ENCODE data around the gene KLF6.

The KLF6 gene

DNA sequence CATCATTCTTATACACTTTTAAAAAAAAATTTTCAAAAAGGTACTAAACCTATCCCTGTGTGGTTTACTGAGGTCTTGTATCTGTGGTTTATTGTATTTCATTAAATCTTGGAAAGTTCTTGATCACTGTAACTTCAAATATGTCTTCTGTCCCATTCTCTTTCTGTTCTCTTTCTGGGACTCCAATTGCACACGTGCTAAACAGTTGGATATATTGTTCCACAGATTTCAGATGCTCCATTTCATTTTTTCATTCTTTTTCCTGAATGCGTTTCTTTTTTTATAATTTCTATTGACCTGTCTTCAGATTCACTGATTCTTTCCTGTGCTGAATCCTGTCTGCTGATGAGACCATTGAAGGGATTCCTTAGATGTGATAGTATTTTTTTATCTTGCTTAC, 4.6 kb upstream of the KLF6 start:
- no peak for DNase-seq (ENCODE audit: low read depth in 3 of 3, low spot score in 1 of 3)

- DNase-seq (ENCODE audit: low read depth in 3 of 3, low spot score in 1 of 3), result no peak
Measured at GRCh38 chr10:3787816-3788215, 2.8 kb upstream of the KLF6 start.

DNA sequence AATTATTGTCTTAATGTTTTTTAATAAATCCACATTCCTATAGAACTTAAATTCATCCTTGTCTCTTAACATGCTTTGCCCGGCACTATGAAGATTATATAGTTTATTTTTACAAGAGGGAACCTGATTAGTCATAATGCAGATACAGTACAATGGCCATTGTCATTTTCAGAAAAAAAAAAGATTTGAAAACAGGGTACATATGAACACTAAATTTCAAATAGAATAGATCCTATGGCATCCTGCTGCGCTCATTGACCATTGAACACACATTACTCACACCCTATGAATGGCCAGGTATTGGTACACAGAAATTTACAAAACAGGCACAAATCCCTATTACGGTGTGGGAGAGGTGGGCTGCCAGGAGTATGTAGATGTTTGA, 2.0 kb upstream of the KLF6 start:
- DNase-seq (ENCODE audit: low read depth in 3 of 3, low spot score in 1 of 3), result no peak

DNA sequence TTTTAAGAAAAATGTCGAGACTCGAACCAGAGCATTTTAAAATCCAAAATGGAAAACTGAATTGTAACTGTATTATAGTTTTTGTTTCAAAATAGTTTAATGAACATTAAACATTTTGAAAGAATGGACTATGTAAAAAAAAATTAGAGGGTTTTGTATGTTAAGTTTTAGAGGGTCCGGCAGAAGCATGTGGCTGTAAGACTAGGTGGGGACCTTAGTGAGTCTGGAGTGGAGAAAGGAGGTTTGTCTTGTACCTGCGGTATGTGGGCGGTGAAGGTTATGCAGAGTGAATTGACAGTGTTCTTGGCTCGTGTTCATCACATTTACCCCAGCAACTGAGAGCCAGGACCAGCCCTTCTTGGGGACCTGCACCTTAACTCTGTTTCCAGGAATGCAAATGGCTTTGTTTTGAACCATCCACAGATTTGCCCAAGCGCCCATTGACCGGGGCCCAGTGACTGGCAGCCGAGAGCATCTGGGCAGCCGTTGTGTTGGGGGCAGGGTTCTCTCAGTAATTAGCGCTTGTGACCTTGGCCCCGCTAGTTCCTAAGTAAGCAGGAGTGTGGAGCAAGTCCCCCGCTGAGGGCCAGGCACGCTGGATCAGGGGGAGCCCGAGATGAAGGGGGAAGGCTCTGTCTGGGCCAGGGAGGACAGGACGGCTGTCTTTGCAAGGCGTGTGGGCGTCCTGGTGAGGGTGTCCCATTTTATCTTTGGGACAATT, 1.4 kb upstream of the KLF6 start:
- DNase-seq (ENCODE audit: low read depth in 3 of 3, low spot score in 1 of 3), result no peak

DNA sequence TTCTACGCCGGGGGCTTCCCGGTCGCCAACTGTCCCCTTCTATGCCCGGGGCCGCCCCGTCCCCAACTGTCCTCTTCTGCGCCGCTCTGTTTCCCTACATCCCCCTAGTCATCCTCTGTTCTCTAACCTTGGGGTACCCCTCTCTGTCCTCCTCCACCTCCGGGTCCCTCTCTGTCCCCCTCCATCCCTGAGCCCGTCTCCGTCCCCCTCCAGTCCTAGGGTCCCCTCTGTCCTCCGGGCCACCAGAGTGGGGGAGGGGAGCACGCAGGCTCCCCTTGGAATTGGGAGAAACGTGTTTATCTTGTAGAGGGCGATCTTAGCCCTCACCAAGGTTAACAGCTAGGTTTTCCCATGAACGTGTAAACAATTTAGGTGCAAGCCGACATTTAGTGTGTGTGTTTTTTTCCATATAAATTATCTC, 852 bp upstream of the KLF6 start:
- no peak for DNase-seq (ENCODE audit: low read depth in 3 of 3, low spot score in 1 of 3)

GRCh38 chr10:3785251-3785850, 342 bp upstream of the KLF6 start:
- peak; percentile 99 to 100 (median 99) for DNase-seq (ENCODE audit: low read depth in 3 of 3, low spot score in 1 of 3)

DNA sequence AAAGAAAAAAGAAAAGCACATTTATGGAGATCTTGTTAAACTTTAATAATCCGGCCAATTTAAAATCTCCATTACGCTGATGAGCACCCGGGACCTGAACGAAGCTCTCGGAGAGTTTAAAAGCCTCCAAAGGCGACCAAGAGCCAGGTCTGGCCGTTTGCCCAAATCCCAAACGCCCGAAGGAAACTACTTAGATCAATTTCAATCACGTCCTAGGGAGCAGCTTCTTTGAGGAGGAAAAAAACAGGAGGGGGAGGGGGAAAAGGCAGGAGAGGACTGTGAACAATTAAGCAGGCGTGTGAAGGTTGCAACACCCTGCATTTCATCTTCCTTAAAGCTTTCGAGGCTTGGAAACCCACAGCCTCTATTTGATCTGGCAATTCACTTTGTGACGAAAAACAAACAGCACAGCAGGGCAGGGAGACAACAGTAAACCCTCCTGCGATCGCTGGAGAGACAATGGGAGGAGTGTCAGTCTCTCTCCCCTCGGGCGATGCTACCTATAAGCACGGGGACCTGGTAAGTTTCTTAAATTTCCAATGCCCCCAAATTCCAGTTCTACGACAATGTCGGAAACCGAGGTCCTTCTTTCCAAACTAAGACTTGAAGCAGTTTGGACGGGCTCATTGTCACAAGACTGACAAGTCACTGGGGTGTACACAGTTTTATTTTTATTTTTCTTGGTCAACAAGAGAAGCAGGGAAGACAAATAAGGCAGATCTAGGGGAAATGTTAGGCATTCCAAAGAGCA, 1.2 kb downstream of the KLF6 start:
- no peak for DNase-seq (ENCODE audit: low read depth in 3 of 3, low spot score in 1 of 3)

DNA sequence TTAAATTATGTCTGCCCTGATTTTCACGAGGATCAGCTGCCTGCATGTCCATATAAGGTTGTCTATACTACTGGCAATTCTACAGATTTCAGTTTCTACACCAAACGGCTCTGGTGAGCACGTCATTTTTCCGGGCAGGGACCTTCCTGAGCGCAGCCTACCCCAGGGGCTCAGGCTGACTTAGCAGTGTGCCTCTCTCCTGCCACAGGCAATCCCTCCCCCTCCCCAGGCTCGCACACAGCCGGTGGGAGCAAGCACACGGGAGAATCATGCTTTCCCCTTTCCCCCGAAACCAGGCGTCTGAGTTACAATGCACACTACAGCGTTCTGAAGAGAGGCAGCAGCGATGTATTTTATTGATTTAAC, 1.7 kb downstream of the KLF6 start:
- peak in 1 of 3 donors; percentile 56 for DNase-seq (ENCODE audit: low read depth in 3 of 3, low spot score in 1 of 3)

DNA sequence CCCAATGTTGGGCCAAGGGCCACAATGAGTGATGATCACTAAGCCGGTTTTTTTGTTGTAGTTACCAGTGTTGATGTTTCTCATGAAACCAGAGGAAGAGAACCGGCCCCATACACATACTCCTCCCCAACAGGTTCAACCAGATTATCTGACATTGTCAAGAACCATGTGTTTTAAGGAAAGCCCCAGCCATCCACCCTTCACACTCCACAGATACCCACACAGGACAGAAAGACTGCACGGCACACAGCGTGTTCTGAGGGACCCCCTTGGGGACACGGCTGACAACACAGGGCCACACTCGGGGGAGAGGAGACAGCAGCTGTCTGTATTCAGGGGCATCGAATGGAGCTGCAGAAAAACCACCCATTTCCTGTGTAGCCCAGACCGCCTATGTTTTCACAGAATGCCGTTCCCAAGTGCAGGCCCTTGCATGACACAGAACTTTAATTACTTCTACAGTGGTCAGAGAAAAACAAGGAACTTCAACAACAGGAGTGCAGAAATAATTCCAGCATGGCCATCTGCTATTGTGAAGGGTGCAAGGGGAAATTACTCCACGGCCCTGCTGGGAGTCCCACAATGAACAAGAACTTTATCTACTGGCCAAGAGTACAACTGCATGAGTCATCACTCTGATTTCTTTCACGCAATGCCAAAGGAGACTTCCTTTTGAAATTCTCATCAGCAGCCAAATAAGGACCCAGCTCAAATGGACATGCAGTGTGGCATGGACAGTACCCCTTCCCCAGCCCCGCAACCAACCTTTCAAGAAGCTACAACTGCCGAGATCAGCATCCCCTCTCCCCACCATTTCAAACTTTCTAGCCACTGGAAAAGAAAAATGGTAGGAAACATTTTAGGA, 2.3 kb downstream of the KLF6 start:
- DNase-seq (ENCODE audit: low read depth in 3 of 3, low spot score in 1 of 3), result no peak

DNA sequence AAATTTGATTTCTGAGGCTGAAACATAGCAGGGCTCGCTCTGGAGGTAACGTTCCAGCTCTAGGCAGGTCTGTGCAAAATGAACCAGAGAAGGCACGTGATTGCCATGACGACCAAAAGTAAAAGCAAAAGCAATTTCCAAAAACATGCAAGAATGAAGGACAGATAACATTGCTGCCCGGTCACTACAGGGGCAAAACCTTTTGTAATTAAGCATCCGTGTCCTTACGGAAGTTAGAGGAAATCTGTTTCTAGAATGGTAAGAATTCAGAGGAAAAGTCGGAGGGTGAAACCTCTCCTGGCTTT, 2.9 kb downstream of the KLF6 start:
- DNase-seq (ENCODE audit: low read depth in 3 of 3, low spot score in 1 of 3), result no peak

DNA sequence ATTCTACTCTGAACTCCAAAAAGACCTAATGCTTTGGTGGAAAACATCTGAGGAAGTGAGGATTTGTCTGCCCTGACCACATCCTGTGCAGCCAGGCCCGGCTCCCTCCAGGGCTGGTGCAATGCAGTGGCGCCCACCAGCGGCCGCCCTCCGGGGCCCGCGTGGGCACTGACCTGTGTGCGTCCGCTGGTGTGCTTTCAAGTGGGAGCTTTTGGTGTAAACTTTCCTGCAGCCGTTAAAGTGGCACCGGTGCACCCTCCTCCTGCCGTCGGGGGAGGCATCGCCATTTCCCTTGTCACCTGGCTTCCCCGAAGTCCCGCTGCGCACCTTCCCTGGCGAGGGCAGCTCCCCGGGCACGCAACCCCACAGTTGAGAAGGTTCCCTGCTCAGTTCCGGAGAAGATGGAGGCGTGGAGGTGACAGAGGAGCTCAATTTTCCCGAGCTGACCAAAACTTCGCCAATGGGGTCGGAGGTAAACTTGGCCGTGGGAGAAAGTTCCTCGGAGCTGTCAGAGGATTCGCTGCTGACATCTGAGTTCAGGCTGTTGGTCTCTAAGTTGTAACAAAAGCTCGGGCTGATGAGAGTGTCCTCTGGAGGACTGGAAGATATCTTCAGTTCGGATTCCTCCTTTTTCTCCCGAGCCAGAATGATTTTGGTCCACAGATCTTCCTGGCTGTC, 3.4 kb downstream of the KLF6 start:
- DNase-seq (ENCODE audit: low read depth in 3 of 3, low spot score in 1 of 3), result no peak

DNA sequence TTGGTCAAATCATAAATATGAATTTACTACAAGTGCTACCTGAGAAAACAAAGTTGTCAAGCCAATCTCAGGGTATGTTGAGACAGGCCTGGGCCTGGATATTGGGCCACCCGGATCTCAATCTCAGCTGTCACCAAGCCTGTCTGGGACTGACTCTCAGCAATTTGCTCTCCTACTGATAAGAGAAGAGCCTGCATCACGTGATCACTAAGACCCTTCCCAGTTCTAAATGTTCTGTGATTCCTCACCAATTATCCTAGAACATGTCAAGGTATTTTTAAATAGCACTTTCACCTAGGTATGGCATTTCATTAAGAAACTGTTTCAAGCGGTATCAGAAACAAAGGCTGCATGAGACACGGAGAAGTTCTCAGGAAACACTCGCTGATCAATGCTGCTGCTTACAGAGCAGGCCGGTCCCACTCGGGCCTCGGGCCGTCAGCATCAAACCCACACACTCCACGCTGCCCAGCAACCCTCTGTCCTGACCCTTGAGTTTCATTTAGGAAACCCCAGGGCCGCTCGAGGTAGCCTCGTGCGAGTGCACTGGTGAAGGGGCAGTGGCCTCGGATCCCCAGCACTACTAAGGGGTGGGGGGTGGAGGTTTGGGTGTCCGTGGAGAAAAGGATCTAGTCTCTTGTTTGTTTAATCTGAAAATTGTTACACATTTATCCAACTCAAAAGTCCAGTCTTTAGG, 4.1 kb downstream of the KLF6 start:
- DNase-seq (ENCODE audit: low read depth in 3 of 3, low spot score in 1 of 3), result no peak

GRCh38 chr10:3780021-3780770, 4.8 kb downstream of the KLF6 start:
- no peak for DNase-seq (ENCODE audit: low read depth in 3 of 3, low spot score in 1 of 3)

GRCh38 chr10:3779158-3779741, 5.8 kb downstream of the KLF6 start:
- no peak for DNase-seq (ENCODE audit: low read depth in 3 of 3, low spot score in 1 of 3)

- DNase-seq (ENCODE audit: low read depth in 3 of 3, low spot score in 1 of 3), result no peak
Measured at GRCh38 chr10:3778692-3779157, 6.3 kb downstream of the KLF6 start.

- DNase-seq (ENCODE audit: low read depth in 3 of 3, low spot score in 1 of 3), result no peak
Measured at GRCh38 chr10:3777981-3778691, 6.9 kb downstream of the KLF6 start.

DNA sequence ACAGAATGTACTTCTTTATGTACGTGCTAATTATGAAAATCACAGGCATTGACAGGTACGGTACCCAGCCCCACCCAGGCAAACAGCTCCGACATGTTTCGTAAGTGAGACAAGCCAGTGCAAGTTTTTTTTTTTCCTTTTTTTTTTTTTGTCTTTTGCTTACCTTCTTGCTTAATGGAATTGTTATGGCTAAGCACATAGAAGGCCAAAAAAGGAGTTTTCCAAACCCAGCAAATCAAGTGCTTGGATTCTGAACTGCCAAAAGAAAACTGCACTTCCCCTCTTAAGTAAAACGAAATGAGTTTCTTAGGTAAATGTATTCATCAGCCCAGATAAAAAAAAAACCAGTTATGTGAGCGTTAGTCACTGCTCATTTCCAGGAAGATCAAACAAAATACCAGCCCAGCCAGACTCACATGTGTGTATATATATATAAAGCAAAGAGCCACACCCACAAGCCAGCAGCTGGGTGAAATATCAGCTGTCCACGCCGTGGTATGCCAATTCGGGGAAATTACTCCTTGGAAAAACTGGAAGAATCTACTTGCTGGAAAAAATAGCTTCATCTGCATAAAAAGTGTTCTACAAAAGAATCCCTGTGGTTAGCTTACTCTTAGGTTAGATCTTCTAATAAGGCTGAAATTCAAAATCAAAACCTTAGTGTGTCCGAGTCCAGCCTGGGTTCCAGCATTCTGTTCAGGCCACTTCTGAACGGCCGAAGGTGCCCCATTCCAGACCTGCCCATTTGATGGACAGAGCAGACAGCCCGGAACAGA, 8.0 kb downstream of the KLF6 start:
- no peak for DNase-seq (ENCODE audit: low read depth in 3 of 3, low spot score in 1 of 3)

Measured in stimulated activated CD4-positive, alpha-beta T cell treated with anti-CD3 and anti-CD28 coated beads, TNF-alpha, amount 100 ng/mL, for 1 hour (primary cell).